WTC11 (cell line): ENCODE results near the gene MIB2.

Experiments
- CREB1 ChIP-seq: sonication (generic); formaldehyde crosslinking; IDR thresholded peaks from 2 replicates; pipeline ENCODE4 v1.8.0; 2023; ENCODE audit warnings: mild to moderate bottlenecking, missing genetic modification reagents
- CTCF ChIP-seq: fragments of 200-600 bp; IDR thresholded peaks from 2 replicates; pipeline ENCODE4 v1.8.0; 2022; ENCODE audit warnings: antibody characterized with exemption
- E2F4 ChIP-seq: sonication (generic); formaldehyde crosslinking; IDR thresholded peaks from 2 replicates; pipeline ENCODE4 v1.8.1; 2022; ENCODE audit warnings: low read depth, mild to moderate bottlenecking, moderate library complexity, missing genetic modification reagents, borderline replicate concordance
- ESRRA ChIP-seq: sonication (generic); formaldehyde crosslinking; IDR thresholded peaks from 2 replicates; pipeline ENCODE4 v1.8.1; 2022; ENCODE audit warnings: mild to moderate bottlenecking, missing genetic modification reagents, borderline replicate concordance
- JUN ChIP-seq: sonication (generic); formaldehyde crosslinking; IDR thresholded peaks from 2 replicates; pipeline ENCODE4 v1.8.0; 2023; ENCODE audit warnings: mild to moderate bottlenecking, missing genetic modification reagents
- MAX ChIP-seq: sonication (generic); formaldehyde crosslinking; IDR thresholded peaks from 2 replicates; pipeline ENCODE4 v1.8.0; 2022; ENCODE audit warnings: mild to moderate bottlenecking, missing genetic modification reagents
- SP1 ChIP-seq: sonication (generic); formaldehyde crosslinking; conservative IDR thresholded peaks from 2 replicates; pipeline ENCODE4 v1.8.1; 2022; ENCODE audit warnings: missing genetic modification reagents
- TCF7 ChIP-seq: sonication (generic); formaldehyde crosslinking; IDR thresholded peaks from 2 replicates; pipeline ENCODE4 v1.8.0; 2022; ENCODE audit warnings: mild to moderate bottlenecking, low read depth, missing genetic modification reagents, moderate library complexity
- USF1 ChIP-seq: sonication (generic); formaldehyde crosslinking; IDR thresholded peaks from 2 replicates; pipeline ENCODE4 v1.8.0; 2022; ENCODE audit warnings: mild to moderate bottlenecking, missing genetic modification reagents
- USF2 ChIP-seq: sonication (generic); formaldehyde crosslinking; IDR thresholded peaks from 2 replicates; pipeline ENCODE4 v1.8.1; 2023; ENCODE audit warnings: mild to moderate bottlenecking, missing genetic modification reagents, moderate library complexity
- ZNF396 ChIP-seq: fragments of 250-450 bp; sonication (Bioruptor Pico); IDR thresholded peaks from 2 replicates; pipeline ENCODE4 v1.8.0; 2021; ENCODE audit warnings: mild to moderate bottlenecking, moderate library complexity, borderline replicate concordance

GRCh38 chr1:1614954-1615255, 395 bp upstream of the MIB2 start:
- TF ChIP-seq MAX (no peak), USF2 (CRISPR knock-in tag) (no peak), CTCF (no peak), USF1 (no peak), SP1 (CRISPR knock-in tag) (no peak), ZNF396 (no peak), E2F4 (no peak), ESRRA (CRISPR knock-in tag) (no peak), JUN (CRISPR knock-in tag) (no peak), TCF7 (no peak), CREB1 (CRISPR knock-in tag) (no peak; the same call in 1 of the 2 replicates)
